B cell (primary cell): ENCODE results near the gene POU5F1. TPM values are rescaled to one million over a fixed set of nuclear protein-coding genes. Genes with fewer than 3 reads are reported as not detected.

Experiments
- ATAC-seq: fragments of 200-7000 bp; cut with Tn5 transposase; one replicate; pipeline ENCODE4 v1.10.0; 2021; ENCODE audit warnings: low read depth, mild to moderate bottlenecking, moderate number of reproducible peaks, moderate library complexity
- CTCF ChIA-PET: fragments of 350-600 bp; sonication (Branson Sonifier 250); formaldehyde crosslinking; loops from one replicate; lab custom pipeline; 2021; ENCODE audit warnings: antibody characterized with exemption, inconsistent platforms; lab: Charles Lee
- POLR2A ChIA-PET: fragments of 350-600 bp; sonication (Branson Sonifier 250); formaldehyde crosslinking; loops from one replicate; lab custom pipeline; 2021; ENCODE audit warnings: antibody characterized with exemption; lab: Charles Lee
- DNase-seq: peaks from one replicate; pipeline ENCODE4 v3.0.0; 2013
- H2AFZ ChIP-seq: 2 replicates; pipeline ENCODE4 v1.6.1; 2012; ENCODE audit warnings: mild to moderate bottlenecking, low read depth, low read length; ENCODE audit not compliant: insufficient read depth, poor library complexity, severe bottlenecking
- H3K27ac ChIP-seq, 2 donors: 1 replicate in 1 of 2; 2 replicates in 1 of 2; pipeline ENCODE4 v1.5.1; 2012 to 2013; ENCODE audit warnings: low read length in 2 of 2, mild to moderate bottlenecking in 2 of 2, moderate library complexity in 1 of 2
- H3K27me3 ChIP-seq, 4 experiments: fragments of 200-600 bp in 1 of 4; sonication (generic) in 1 of 4; replicated peaks in 1 of 4; 1 replicate in 2 of 4; 2 replicates in 2 of 4; pipeline versions ENCODE4 v1.6.1 to v1.7.0; 2013 to 2016; ENCODE audit warnings: low read length in 3 of 4, mild to moderate bottlenecking in 2 of 4, mixed read lengths in 1 of 4, moderate library complexity in 1 of 4; ENCODE audit not compliant: insufficient read depth in 4 of 4, control insufficient read depth in 3 of 4; ENCODE audit errors: control extremely low read depth in 1 of 4
- H3K36me3 ChIP-seq, 2 experiments: replicated peaks in 1 of 2; 1 replicate in 1 of 2; 2 replicates in 1 of 2; pipeline versions ENCODE4 v1.6.1 to v1.7.1; 2013; ENCODE audit warnings: low read length in 1 of 2; ENCODE audit not compliant: insufficient read depth in 2 of 2, control insufficient read depth in 1 of 2; ENCODE audit errors: control extremely low read depth in 1 of 2, extremely low read depth in 1 of 2
- H3K4me1 ChIP-seq, 2 donors: fragments of 200-600 bp in 1 of 2; sonication (generic) in 1 of 2; 1 replicate in 1 of 2; 2 replicates in 1 of 2; pipeline versions ENCODE4 v1.5.1 to v1.6.1; 2013 to 2017; ENCODE audit warnings: low read length in 2 of 2; ENCODE audit not compliant: control insufficient read depth in 2 of 2, insufficient read depth in 2 of 2
- H3K4me2 ChIP-seq: replicated peaks from 2 replicates; pipeline ENCODE3; 2012; ENCODE audit warnings: mild to moderate bottlenecking, low read depth, low read length; ENCODE audit not compliant: poor library complexity, severe bottlenecking
- H3K4me3 ChIP-seq, 5 experiments: fragments of 200-600 bp in 1 of 5; sonication (generic) in 1 of 5; 1 replicate in 3 of 5; 2 replicates in 2 of 5; pipeline versions ENCODE4 v1.5.1 to v1.7.0; 2011 to 2016; ENCODE audit warnings: low read length in 4 of 5, mild to moderate bottlenecking in 4 of 5, low read depth in 2 of 5, control low read depth in 1 of 5, moderate library complexity in 1 of 5; ENCODE audit not compliant: insufficient read depth in 1 of 5; ENCODE audit errors: control extremely low read depth in 1 of 5, extremely low read depth in 1 of 5
- H3K79me2 ChIP-seq: fragments of 200-600 bp; sonication (generic); one replicate; pipeline ENCODE4 v1.6.0; 2016; ENCODE audit warnings: low read length; ENCODE audit not compliant: control insufficient read depth, insufficient read depth
- H3K9ac ChIP-seq: fragments of 200-600 bp; sonication (generic); 2 replicates; pipeline ENCODE4 v1.6.1; 2017; ENCODE audit warnings: mild to moderate bottlenecking, low read length, moderate library complexity
- H3K9me3 ChIP-seq, 3 donors: one replicate each; pipeline versions ENCODE4 v1.6.1 to v1.7.1; 2013; ENCODE audit warnings: low read length in 2 of 3; ENCODE audit not compliant: control insufficient read depth in 2 of 3, insufficient read depth in 1 of 3; ENCODE audit errors: control extremely low read depth in 1 of 3
- H4K20me1 ChIP-seq: 2 replicates; pipeline ENCODE4 v1.6.0; 2012; ENCODE audit warnings: mild to moderate bottlenecking, low read length; ENCODE audit not compliant: insufficient read depth, control insufficient read depth, poor library complexity, severe bottlenecking
- H3K27ac Mint-ChIP-seq: one replicate; pipeline ENCODE4 v1.8.0; 2021; ENCODE audit warnings: mixed read lengths
- H3K27me3 Mint-ChIP-seq: one replicate; pipeline ENCODE4 v1.8.0; 2021; ENCODE audit warnings: mixed read lengths
- H3K4me1 Mint-ChIP-seq: one replicate; pipeline ENCODE4 v1.8.0; 2021; ENCODE audit warnings: mixed read lengths
- H3K4me3 Mint-ChIP-seq: one replicate; pipeline ENCODE4 v1.8.0; 2021; ENCODE audit warnings: mixed read lengths
- H3K9me3 Mint-ChIP-seq: one replicate; pipeline ENCODE4 v1.8.0; 2022; ENCODE audit warnings: mixed read lengths; ENCODE audit not compliant: insufficient read depth
- EZH2 ChIP-seq: IDR thresholded peaks from 2 replicates; pipeline ENCODE4 v1.6.1; 2012; ENCODE audit warnings: borderline replicate concordance, low read depth, mild to moderate bottlenecking, moderate library complexity, low read length; ENCODE audit not compliant: insufficient read depth, poor library complexity, severe bottlenecking
- WGBS: methylation state at CpG from one replicate; pipeline ENCODE4 v1.1.5; 2013; ENCODE audit warnings: missing lambda C conversion rate; ENCODE audit not compliant: insufficient coverage; 5-methylcytosine and 5-hydroxymethylcytosine counted together
- intact Hi-C: fragments of 100-400 bp; cut with micrococcal nuclease; formaldehyde crosslinking; loops from one replicate; pipeline ENCODE4 v1.10.0; 2022
- polyA plus RNA-seq: library from polyadenylated mRNA; depleted of rRNA; stranded (reverse); fragments of >200 nt; gene quantifications from 2 replicates; pipeline ENCODE4 v1.2.3, GENCODE V29; 2012
- total RNA-seq, 2 donors: library from RNA; stranded (reverse); fragments of 120-200 nt in 1 of 2; gene quantifications; 1 replicate in 1 of 2; 2 replicates in 1 of 2; pipeline versions ENCODE4 v1.2.3 to v1.2.4, GENCODE V29; 2013 to 2022
- TF ChIP-seq, protein P1 (sequence below): fragments of 200-600 bp; IDR thresholded peaks from one replicate; pipeline ENCODE4 v1.8.0; 2022; ENCODE audit warnings: antibody characterized with exemption, mild to moderate bottlenecking

The POU5F1 gene
- total and polyA plus RNA-seq, 2 donors (not counting 1 experiment from before 2014, with no cell fraction given) = 0.76 to 0.88 TPM

DNA sequence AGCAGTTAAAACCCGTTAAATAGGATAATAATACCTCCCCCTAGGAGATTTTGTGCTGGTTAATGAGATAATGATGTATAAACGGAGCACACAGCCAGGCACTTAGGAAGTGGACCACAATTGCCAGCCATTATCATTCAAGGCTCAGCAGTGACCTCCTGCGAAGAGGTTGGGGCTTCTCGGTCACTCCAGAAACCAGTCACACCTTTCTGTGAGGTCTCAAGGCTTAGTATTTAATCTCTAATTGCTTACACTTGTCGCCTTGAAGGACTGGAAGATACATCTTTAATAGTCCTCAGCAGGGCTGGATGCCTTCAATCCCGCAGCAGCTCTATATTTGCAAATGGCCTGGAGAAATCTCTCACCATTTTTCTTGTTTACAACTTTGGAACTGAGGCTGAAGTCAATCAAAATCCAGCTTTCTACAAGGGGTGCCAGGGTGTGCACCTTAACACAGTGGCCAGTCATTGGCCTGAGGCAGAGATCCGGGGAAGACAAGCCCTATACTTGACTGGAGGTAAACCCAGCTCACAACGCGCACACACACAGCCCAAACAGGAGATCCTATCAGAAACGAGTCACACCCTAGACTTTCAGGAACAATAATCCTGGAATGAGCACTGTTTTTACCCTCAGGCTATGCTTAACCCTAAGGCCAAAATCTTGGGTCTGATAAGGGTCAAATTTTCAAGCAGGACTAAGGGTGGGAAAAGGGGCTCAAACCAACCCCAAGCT is 1.2 kb downstream of the POU5F1 start:
- Histone ChIP-seq H3K4me2 (no peak overlapping the region), H3K27me3 (no peaks in the 10 kb centered on the region), H3K9ac (no peak overlapping the region), H3K9me3 (no peaks in the 10 kb centered on the region), H3K36me3 (no peaks in the 10 kb centered on the region), H3K4me3 (no peak overlapping the region), H4K20me1 (no peaks in the 10 kb centered on the region), H2AFZ (no peak overlapping the region), H3K4me1 (peaks cover 0 to 11% of the 10 kb centered on the region in 2 donors), H3K27ac (no peak overlapping the region), H3K79me2 (no peaks in the 10 kb centered on the region)
- Mint-ChIP-seq H3K4me3 (no peak overlapping the region), H3K4me1 (peaks cover 10% of the 10 kb centered on the region), H3K9me3 (no peaks in the 10 kb centered on the region), H3K27me3 (no peaks in the 10 kb centered on the region), H3K27ac (no peak overlapping the region)
- intact Hi-C loops = no loop called here
- ChIA-PET CTCF (interaction anchor here (1.0 to 1.5 kb wide), 3 partner anchors 23 to 275 kb away, joined by 3 read pairs; no protein-coding TSS in a partner anchor), POLR2A (no interaction called here)
- DNase-seq = no peak
- whole genome bisulfite sequencing = 96% methylated on average over 7 of the region's 10 CpGs
- TF ChIP-seq, protein P1, sequence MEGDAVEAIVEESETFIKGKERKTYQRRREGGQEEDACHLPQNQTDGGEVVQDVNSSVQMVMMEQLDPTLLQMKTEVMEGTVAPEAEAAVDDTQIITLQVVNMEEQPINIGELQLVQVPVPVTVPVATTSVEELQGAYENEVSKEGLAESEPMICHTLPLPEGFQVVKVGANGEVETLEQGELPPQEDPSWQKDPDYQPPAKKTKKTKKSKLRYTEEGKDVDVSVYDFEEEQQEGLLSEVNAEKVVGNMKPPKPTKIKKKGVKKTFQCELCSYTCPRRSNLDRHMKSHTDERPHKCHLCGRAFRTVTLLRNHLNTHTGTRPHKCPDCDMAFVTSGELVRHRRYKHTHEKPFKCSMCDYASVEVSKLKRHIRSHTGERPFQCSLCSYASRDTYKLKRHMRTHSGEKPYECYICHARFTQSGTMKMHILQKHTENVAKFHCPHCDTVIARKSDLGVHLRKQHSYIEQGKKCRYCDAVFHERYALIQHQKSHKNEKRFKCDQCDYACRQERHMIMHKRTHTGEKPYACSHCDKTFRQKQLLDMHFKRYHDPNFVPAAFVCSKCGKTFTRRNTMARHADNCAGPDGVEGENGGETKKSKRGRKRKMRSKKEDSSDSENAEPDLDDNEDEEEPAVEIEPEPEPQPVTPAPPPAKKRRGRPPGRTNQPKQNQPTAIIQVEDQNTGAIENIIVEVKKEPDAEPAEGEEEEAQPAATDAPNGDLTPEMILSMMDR = no peak
- no peak for TF ChIP-seq EZH2
- ATAC-seq = no peak

DNA sequence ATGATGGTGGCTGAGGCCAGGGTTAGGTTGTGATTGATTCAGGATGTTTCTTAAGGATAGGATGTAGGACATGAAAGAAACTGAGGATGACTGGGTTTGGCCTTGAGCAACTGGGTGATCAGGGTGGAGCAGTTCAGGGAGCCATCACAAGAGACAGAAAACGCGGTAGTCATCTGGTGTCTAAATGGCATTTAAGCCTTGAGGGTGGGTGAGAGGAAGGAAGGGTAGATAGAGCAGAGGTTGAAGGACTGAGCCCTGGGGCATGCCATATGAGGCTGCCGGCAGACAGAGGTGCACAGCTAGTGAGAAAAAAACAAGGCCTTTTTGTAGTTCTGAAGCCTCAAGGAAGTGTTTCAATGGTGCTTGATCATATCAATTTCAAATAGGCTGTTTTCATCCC is 1.9 kb downstream of the POU5F1 start:
- 100% methylated on average over 3 of the region's 3 CpGs for WGBS
- Histone ChIP-seq H3K27me3 (no peaks in the 10 kb centered on the region), H3K4me2 (no peak overlapping the region), H3K4me1 (peaks cover 0 to 11% of the 10 kb centered on the region in 2 donors), H4K20me1 (no peaks in the 10 kb centered on the region), H3K27ac (no peak overlapping the region), H3K79me2 (no peaks in the 10 kb centered on the region), H3K9ac (no peak overlapping the region), H3K4me3 (no peak overlapping the region), H3K36me3 (no peaks in the 10 kb centered on the region), H3K9me3 (no peaks in the 10 kb centered on the region), H2AFZ (no peak overlapping the region)
- Mint-ChIP-seq H3K27ac (no peak overlapping the region), H3K9me3 (no peaks in the 10 kb centered on the region), H3K4me3 (no peak overlapping the region), H3K4me1 (peaks cover 13% of the 10 kb centered on the region), H3K27me3 (no peaks in the 10 kb centered on the region)
- POLR2A ChIA-PET = no interaction called here
- TF ChIP-seq EZH2 = no peak
- TF ChIP-seq, protein P1 = no peak
- DNase-seq = no peak
- CTCF ChIA-PET = interaction anchor here (0.6 to 0.7 kb wide), 2 partner anchors 21 to 37 kb away, joined by 3 to 4 read pairs; no protein-coding TSS in a partner anchor
- no peak for ATAC-seq
- intact Hi-C loops = no loop called here
